Measurements from ENCODE around the gene LRP1B.

The LRP1B gene

GRCh38 chr2:141728886-141729285 lies 401.9 kb downstream of the LRP1B start:
- no peak for DNase-seq

DNA sequence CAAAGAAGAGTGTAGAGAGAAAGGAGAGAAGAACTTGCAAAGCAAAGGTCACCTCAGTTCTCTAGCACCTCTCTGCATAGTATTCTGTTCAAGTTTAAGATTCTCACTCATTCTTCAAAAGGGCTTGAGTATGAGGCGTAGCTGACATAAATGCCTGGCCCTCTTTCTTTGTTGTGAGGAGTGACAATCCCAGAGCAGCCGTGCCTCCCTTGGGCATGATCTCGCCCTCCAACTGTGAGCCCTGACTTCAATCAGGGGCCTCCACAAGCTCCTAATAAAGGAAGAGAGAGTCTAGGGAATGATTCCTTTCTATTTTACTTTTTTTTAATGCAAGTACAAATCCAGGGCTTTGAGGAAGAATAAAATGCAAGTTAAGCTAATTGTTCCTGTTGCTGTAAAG lies 402.7 kb downstream of the LRP1B start:
- DNase-seq, result no peak

DNA sequence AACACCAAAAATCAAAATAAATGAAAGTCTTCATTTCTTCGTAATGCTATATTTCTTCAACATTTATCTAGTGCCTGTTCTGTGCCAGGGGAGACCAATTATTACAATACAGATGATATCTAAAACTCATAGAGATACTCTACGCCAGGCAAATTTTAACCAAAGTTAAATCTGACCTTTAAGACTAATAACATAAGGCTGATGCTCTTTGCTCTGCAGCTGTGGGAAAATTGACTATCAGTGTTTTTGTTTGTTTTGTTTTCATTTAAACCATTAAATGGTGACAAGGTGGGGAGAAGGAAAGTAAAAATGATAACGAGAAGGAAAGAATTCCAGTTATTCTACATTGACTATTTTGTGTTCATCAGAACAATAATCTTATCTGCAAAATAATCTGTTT lies 406.4 kb downstream of the LRP1B start:
- no peak for DNase-seq

DNA sequence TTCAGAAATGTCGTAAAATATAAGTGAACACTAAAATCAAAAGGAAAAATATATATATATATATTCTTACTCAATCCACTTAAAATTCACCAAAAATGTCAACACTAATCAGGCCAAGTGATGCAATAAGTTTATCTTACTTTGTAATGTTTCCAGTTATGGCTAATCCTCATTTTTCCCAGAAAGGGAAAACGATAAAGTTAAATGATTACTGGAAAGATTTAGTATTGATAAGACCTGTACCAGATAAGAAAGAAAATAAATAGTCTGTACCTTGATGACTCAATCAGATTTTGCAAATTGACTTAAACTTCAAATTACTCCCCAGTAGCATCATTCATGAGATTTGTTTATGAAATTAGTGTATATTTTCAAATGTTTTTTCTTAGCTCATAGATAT lies 407.0 kb downstream of the LRP1B start:
- DNase-seq, result no peak

GRCh38 chr2:141720476-141720875 lies 410.3 kb downstream of the LRP1B start:
- no peak for DNase-seq

DNA sequence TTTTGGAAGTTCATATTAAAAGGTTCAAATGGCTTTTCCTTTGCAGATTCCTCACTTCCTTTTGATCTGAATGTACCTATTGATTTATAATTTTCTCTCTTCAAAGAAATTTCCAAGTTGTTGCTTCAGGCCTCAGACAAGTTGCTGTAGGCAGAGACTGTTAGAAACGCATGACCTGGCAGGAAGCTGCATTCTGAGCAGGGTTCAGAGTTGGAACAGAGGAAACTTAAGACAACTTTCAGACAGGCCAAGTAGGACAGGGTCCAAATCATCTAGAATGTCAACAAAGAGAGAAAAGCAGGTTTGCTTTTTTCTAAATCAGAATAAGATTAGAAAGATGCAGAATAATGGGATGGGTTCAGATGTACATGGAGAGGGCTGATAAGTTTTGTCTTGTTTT lies 416.3 kb downstream of the LRP1B start:
- DNase-seq, result no peak

DNA sequence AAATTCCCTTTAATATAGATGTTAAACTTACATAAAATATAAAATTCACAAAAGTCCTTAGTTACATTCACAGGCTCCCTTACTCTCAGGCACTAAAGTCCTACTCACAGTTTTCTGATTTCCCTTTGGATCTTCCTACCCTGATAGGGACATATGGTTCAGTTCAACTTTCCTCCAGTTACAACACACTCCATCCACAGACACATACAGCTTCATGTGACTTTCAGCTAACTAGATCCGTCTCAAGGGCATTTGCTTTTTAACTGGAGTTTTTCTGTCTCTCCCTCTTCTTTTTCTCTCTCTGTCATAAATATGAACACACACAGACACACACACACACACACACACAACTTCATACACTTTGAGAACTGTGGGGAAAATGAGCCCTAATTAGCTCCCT lies 419.2 kb downstream of the LRP1B start:
- DNase-seq, result no peak

DNA sequence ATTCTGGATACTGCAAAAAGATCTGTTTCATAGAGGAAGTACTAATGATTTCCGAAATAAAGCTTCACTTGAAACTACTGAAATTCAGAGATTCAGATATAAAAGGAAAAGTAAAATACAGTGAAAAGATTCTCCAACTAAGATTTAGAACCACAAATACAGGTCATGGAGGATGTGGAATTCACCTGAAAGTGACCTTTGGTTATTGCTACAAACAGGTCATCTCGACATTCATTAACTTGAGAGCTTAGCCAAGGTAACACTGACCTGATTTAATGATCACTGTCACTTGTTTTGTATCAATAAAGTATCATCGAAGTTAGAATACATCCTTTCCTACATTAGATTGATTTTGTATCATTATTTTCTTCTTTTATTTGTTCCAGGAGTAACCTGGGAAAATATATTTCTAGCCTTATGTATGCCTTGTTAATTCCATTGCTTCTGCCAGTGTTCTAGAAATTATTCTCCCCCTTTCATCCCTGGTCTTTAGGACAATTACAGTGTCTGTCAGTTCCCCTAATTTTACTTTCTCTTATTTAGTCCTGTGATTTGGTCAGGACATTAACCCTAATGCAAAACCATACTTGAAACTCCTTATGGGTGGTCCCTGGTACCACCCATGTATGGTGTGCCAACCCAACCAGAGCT lies 420.1 kb downstream of the LRP1B start:
- DNase-seq, result no peak

- DNase-seq, result no peak
These were observed 421.1 kb downstream of the LRP1B start for GRCh38 chr2:141709756-141710155.

DNA sequence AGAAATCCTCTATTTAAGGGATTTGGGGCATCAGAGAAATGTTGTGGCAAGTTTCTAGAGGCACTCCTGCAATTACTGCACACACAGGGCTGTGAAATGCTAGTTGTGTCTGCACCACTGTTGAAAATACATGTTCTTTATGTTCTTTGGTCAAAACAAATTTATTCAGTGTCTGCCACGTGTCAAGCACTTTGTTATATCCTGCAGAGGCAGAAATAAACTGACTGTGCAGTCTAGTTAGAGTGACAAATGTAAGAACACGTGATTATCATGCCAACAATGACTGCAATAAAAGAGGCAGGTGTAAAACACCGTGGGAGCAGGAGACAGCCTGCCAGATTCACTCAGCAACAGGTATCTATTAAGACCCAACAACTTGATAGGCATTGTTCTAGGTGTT lies 423.3 kb downstream of the LRP1B start:
- no peak for DNase-seq

- no peak for DNase-seq
These were observed 426.3 kb downstream of the LRP1B start for GRCh38 chr2:141704541-141704940.

DNA sequence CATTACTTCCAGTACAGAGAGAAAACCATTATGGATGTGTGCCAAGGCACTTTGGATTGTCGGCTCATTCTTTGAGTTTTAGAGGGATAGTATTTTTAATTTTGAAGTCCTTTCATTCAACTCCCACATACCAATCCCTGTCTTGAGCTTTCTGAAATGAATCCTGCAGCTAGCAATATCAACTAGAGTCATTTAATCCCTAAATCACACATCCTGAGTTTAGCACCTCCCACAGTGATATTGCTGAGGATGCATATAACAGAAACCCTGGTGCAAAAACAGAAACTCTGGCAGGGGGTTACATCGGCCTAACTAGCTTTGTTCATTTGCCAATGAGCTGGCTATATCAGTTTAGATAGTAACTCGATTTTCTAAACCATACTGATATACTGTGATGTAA lies 427.3 kb downstream of the LRP1B start:
- no peak for DNase-seq

- DNase-seq, result no peak
These were observed 429.2 kb downstream of the LRP1B start for GRCh38 chr2:141701618-141702017.

- no peak for DNase-seq
These were observed 431.2 kb downstream of the LRP1B start for GRCh38 chr2:141699573-141699972.

- no peak for DNase-seq
These were observed 432.3 kb downstream of the LRP1B start for GRCh38 chr2:141698500-141698899.

DNA sequence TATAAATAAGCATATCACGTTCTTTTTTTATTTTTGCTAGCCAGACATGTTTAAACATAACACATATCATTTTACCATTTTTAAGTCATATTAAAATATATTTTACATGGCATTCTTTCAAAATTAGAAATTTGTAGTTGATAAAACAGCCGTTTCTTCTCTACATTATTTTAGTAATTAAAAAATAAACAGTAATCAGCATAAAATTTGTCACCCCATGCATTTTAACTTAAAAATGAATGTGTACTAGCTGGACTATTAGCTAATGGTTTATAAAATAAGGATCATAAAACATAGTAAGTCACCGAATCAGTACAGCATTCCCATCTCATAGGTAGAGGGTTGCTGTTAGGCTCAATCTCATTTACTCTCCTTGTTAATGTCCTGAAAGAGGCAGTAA lies 433.8 kb downstream of the LRP1B start:
- no peak for DNase-seq

DNA sequence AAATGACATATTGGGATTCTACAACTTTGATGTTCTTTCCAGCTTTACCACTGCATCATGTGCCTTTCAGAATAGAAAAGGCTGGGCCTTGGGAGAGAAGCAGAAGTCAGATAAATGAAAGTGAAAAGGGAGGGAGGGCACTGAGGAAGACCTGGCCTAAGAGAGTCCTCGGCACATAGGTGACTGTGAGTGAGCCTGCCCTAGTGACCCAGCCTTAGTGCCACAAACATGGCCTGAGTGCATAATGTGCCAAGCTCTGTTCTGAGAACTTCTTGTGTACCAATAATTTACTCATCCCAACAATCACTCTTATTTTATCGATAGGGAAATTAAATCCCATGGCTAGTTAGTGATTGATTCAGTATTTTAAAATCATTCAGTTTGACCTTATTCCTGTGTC lies 436.6 kb downstream of the LRP1B start:
- DNase-seq, result no peak

DNA sequence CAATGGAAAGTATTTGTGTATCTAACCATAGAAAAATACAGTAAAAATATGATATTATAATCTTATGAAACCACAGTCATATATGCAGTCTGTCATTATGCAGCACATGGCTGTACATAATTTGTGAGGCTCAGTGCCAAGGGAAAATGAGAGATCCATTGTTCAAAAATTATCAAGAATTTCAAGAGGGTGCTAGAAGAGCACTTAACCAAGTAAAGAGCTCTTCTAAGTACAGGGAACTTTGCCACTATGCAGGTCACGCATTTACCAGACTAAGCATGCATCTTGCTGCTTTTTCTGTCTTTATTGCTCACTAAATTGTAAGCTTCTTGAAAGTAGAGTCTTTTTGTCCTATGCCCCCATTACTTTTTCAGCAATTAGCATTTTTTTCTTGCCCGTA lies 438.0 kb downstream of the LRP1B start:
- DNase-seq, result no peak

- DNase-seq, result no peak
These were observed 454.7 kb downstream of the LRP1B start for GRCh38 chr2:141676139-141676538.

DNA sequence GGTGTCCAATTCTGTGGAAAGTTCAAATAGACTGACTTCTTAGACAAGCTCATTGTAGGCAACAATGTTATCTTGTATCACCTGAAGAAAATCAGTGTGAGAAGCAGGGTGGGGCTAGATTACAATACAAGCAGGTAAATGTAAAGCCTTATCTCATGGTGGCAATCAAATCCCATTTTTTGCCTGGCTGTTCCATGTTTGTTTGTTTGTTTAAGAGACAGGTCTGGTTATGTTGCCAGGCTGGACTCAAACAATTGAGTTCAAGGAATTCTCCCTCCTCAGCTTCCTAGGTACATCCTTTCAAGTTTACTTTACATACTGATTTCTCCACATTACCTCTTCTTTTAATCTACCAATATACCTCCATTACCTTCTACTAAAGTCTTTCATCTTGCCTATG lies 464.6 kb downstream of the LRP1B start:
- no peak for DNase-seq

DNA sequence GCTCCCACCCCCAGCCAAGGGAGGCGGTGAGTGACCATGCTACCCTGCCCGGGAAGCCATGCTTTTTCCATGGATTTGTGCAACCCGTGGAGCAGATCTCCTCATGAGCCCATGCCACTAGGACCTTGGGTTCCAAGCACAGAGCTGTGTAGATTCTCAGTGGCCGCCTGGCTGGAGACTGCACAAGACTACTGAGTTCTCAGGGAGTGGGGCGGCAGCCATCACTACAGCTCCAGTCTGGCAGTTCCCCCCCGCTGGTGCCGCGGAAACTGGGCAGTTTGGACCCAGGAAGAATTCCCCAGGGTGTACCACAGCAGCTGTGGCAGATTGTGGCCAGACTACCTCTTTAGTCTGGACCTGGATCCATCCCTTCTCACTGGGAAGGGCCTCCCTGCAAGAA lies 470.6 kb downstream of the LRP1B start:
- no peak for DNase-seq

DNA sequence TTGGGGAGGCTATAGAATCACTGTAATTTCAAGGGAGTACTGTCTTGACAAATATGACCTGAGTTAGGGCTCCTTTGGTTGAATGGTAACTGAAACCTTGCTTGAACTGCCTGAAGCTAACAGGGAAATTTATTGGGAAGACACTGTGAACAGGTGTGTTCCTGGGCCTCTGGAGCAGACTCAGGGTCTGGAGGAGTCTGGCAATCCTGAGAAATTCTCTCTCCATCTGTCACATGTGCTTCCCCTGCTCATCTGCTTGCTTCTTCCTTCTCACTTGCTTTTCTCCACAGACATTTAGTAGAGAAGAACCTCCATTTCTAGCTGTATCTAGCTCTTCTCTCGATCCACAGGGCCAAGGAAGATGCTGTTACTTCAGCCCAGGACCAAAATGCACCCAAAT lies 476.5 kb downstream of the LRP1B start:
- DNase-seq, result no peak

DNA sequence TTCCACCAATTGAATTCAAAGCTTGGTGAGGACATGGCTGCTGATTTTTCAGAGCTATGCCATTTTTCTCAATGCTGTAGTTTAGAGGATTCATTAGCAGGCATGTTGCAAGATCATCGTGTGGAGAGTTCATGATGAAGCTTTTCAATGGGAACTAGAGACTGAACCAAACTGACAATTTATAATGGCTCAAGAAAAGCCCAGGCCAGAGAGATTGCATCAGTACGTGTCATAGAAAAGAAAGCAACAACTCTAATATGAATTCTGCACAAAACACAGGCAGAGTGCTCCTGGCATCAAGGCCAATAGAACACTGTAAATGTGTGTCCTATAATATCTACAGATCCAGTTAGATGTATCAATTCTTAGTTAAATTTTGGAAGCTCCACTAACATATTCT lies 477.6 kb downstream of the LRP1B start:
- DNase-seq, result no peak

DNA sequence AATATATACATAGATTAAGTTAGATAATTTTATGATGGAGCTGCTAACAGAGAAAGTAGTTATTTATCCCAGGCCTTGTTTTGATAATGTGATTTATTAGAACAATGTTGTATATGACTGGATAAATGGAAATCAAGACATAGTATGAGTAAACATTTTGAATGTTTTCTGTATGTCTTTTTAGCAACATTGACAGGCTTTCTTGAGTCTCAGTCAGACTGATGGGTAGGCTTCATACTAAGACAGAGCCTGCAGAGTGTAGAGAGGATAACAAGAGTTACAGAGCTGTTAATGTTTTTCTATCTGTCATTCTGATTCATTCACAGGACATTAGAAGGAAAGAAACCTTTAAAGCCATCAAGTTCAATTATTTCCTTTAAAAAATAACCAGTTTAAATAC lies 478.5 kb downstream of the LRP1B start:
- no peak for DNase-seq

- DNase-seq, result no peak
These were observed 483.5 kb downstream of the LRP1B start for GRCh38 chr2:141647353-141647752.

DNA sequence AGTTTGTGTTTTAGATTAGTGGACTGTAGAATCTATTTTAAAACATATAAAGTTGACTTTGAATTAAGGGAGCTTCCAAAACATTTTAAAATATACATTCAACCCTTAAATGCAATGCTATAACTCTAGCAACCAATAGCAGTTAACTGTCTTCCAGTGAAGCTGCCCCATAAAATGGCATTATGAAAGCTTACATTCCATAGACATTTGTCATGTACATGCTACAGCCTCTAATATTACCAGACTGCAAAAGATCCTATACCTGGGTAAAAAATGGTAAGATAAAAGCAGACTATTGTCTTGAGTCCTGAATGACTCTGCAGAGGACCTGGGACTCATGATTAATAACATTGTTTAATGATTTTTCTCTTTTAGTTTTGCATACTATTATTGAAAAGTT lies 489.4 kb downstream of the LRP1B start:
- DNase-seq, result no peak
